Posterior cingulate gyrus (tissue), 11 donors: Measurements from ENCODE around the gene NSUN7.
"Not testable (repeated sequence)": the region's sequence is repeated elsewhere in the genome, so short reads cannot be mapped to it uniquely, and the experiment has no call there.

Source experiments
- DNase-seq, 10 donors: peaks; one replicate each; pipeline versions ENCODE4 v3.0.0 to v3.0.0-alpha.2; 2020 to 2021; ENCODE audit warnings: mixed read lengths in 3 of 10
- intact Hi-C: fragments of 100-400 bp; cut with DNase I; formaldehyde crosslinking; loops from one replicate; pipeline ENCODE4 v1.15.1; 2023

NSUN7 gene, protein sequence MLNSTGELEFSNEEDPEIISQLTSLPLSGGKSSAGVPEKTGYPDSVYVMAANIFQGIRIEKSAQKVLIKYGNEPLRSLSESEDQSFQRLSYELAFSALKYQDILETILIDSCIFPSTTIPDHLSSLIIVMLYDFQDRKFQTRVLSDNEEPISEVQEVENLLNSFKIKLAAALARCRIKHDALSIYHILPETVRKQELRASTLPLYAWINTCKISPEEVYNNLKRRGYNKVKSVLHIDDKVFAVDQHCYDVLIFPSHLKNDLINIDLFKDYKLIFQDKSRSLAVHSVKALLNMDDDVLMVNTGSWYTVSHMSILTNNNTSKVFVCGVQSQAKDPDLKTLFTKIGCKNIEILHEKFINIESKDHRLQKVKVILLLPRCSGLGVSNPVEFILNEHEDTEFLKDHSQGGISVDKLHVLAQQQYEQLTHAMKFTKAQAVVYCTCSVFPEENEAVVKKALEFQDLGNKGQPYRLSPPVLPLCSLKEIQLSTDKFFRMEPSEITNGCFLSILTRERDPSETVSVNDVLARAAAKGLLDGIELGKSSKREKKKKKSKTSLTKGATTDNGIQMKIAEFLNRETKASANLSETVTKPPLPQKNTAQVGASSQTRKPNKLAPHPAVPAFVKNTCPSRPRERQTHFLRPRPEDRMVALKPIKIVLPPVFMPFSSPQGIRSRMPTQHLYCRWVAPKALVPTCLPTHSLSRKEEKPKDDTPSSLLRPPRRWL

GRCh38 chr4:40749717-40750460, at the start of gene NSUN7:
NSUN7 (plus strand) TSS chr4:40749955; CDS start chr4:40750694, 739 bp downstream.
- peak in 5 of 10 donors; percentile 10 to 78 (median 26) for DNase-seq
- intact Hi-C loops = no loop called here

- DNase-seq = no peak
- intact Hi-C loops = no loop called here
These were observed 47.5 kb upstream of the NSUN7 start for GRCh38 chr4:40702137-40702799.

- intact Hi-C loops = no loop called here
- DNase-seq = no peak
These were observed 47.0 kb upstream of the NSUN7 start for GRCh38 chr4:40702800-40703151.

- no peak for DNase-seq
- intact Hi-C loops = no loop called here
These were observed 45.7 kb upstream of the NSUN7 start for GRCh38 chr4:40704073-40704472.

DNA sequence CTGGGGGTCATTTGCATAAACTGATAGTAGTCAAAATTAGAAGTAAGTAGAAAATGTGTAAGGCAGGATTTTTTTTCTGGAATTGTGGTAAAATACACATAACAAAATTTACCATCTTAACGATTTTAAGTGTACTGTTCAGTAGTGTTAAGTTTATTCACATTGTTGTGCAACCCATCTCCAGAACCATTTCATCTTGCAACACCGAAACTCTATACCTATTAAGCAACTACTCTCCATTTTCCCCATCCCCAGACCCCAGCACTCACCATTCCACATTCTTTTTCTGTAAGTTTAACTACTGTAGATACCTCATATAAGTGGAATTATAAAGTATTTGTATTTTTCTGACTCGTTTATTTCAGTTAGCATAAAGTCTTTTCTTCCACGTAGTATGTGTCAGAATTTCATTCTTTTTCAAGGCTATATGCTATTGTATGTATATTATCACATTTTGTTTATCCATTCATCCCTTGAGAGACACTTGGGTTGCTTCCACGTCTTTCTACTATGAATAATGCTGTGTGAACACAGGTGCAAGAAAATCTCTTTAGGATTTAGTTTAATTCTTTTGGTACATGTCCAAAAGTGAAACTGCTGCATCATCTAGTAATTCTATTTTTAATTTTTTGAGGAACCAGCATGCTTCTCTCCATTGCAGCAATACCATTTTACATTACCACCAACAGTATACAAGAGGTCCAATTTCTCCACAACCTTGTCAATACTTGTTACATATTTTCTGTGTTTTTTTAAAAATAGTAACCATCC, 39.1 kb upstream of the NSUN7 start:
- no peak for DNase-seq

GRCh38 chr4:40713001-40713400, 36.8 kb upstream of the NSUN7 start:
- not testable (repeated sequence) for DNase-seq

More for the DNA sequence above, 39.1 kb upstream of the NSUN7 start:
- intact Hi-C loops = no loop called here

GRCh38 chr4:40713798-40714197, 36.0 kb upstream of the NSUN7 start:
- DNase-seq = no peak
- intact Hi-C loops = no loop called here

More at GRCh38 chr4:40713001-40713400, 36.8 kb upstream of the NSUN7 start:
- intact Hi-C loops = not testable (repeated sequence)

GRCh38 chr4:40718586-40718985, 31.2 kb upstream of the NSUN7 start:
- DNase-seq = no peak
- intact Hi-C loops = no loop called here

DNA sequence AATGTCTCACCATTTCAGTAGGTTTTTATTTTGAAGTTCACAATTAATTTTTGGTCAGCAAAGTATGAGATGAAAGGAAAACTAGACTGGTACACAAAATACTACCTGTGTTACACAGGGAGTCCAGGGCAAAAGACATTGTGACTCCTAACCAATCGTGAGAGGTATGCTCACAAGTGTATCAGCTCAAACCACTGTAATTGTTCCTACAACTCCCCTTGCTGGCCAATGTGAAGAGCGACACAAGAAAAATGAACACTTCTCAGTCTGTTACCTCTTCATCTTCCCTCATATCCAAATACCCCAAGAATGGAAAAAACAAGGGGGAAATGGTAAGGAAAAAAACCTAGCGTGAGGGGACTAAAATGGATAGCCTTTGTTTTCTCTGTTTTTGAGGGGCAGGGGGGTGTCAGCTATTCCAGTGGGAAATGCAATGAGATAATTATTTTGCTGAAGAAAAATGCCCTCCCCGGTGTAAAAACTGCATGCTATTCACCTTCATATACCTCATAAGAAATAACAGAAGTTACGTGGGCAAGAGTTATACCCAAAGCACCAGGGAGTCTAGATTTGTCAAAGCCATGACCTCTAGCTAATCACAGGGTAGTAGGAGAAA, 30.6 kb upstream of the NSUN7 start:
- intact Hi-C loops = no loop called here
- no peak for DNase-seq

- no peak for DNase-seq
- intact Hi-C loops = no loop called here
These were observed 29.4 kb upstream of the NSUN7 start for GRCh38 chr4:40720351-40720750.

GRCh38 chr4:40720916-40721315, 28.8 kb upstream of the NSUN7 start:
- intact Hi-C loops = no loop called here
- DNase-seq = no peak

DNA sequence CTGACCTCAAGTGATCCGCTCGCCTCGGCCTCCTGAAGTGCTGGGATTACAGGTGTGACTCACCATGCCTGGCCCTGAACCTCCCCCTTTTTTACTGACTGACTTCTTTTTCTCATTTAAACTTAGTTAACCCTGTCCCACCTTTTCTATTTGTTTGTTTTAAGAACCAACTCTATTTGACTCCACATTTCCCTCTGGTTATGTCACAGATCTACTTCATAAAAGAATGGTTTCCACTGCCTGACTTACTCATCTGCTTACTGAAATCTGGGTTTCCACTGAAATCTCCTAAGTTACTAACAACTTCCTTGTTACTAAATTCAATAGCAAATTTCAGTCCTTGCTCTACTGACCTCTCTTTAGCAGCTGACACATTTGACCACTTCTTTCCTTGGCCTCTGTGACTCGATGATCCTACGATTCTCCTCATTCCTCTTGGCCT, 28.0 kb upstream of the NSUN7 start:
- DNase-seq = no peak
- intact Hi-C loops = no loop called here

GRCh38 chr4:40722576-40723161, 27.1 kb upstream of the NSUN7 start:
- DNase-seq = no peak
- intact Hi-C loops = no loop called here

DNA sequence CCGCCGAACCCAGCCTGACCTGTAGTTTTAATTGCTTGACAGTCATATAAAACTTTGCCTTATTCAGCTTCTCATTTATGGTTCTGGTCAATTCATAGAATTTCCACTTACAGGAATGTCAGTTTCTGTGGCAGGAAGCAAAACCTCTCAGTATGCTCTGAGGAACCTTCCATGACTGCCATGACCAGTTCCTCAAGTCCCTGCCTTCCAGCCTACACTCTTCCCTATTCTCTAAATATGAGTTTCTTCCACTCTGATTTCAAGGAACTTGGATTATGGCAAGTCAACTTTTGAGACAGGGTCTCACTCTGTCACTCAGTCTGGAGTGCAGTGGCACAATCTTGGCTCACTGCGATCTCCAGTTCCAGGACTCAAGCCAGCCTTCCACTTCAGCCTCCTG, 26.0 kb upstream of the NSUN7 start:
- intact Hi-C loops = no loop called here
- DNase-seq = no peak

DNA sequence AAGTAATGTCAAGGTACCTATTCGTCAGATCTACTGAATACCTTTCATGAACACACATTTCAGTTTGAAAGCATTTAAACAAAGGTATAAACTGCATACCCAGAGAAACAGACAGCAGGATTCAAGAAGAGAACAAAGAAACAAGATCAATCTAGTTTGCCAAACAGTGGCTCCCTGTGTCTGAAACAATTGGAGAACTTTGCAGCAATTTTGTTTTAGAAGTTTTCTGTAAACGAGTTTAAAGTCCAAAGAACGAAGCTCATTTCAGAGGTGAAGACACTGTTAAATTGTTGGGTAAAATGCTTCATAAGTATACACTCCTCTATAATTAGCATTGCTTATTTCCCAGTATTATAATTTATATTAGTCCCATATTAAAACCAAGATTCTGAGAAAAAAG, 21.4 kb upstream of the NSUN7 start:
- intact Hi-C loops = no loop called here
- DNase-seq = no peak

DNA sequence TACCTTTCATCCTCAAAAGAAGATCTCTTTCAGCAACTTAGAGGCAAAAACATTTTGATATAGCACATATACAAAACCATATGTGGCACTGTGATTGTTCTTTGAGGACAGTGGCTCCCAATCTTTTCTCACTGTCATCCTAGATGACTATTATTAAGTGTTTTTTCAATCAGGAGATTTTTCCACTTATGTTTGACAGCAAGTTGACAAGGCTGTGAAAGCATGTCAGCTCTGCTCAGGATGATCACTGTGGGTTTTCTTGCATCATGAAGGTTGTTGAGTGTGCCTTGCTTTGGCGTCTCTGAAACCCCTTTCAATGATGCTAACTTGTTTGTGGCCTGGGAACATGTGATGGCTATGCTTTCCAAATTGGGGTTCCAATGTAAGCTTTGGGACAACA, 20.2 kb upstream of the NSUN7 start:
- DNase-seq = no peak
- intact Hi-C loops = no loop called here

GRCh38 chr4:40730091-40730679, 19.6 kb upstream of the NSUN7 start:
- no peak for DNase-seq
- intact Hi-C loops = loop anchor here (10.0 kb wide), 1 partner anchor 115 kb away; no protein-coding TSS in a partner anchor

DNA sequence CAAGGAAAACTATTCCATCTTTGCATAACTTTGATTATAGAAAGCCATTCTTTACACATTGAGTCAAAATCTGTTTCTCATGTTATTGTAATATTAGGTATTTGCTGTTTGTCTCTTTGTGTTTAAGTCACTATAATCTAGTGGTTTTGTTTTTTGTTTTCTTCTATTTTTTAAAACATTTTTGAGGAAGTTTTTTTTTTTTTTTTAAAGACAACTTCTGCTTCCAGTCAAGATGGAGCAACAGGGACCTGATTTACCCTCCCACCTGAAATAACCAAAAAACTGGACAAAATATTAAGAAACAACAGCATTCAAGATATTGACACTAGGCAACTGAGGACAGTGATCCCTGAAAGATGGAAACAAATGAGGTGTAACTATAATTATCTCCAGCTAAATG, 18.4 kb upstream of the NSUN7 start:
- intact Hi-C loops = loop anchor here (10.0 kb wide), 1 partner anchor 113 kb away; no protein-coding TSS in a partner anchor
- DNase-seq = no peak
